IMR-90 (cell line): Measurements from ENCODE around the gene LIPK. TPM values are rescaled to one million over a fixed set of nuclear protein-coding genes. Genes with fewer than 3 reads are reported as not detected.

Experiments used
- ATAC-seq: fragments of 200-7000 bp; cut with Tn5 transposase; 2 replicates; pipeline ENCODE4 v1.9.1; 2020; ENCODE audit warnings: low read depth, mild to moderate bottlenecking, moderate library complexity
- BruUV-seq: library from RNA; stranded (reverse); fragments of 400-500 nt; replicated peaks from 2 replicates; lab custom pipeline; 2021; lab: Mats Ljungman, UMichigan
- CTCF ChIA-PET: fragments of 300-600 bp; formaldehyde crosslinking; extraction: SDS; loops from one replicate; lab custom pipeline; 2021; ENCODE audit warnings: antibody characterized with exemption; lab: Yijun Ruan, JAX
- POLR2A ChIA-PET: fragments of 300-600 bp; sonication (Branson Sonifier 250); formaldehyde crosslinking; loops from one replicate; lab custom pipeline; 2022; ENCODE audit warnings: antibody characterized with exemption; ENCODE audit not compliant: unreplicated experiment; lab: Charles Lee
- DNase-seq: peaks from one replicate; pipeline ENCODE4 v3.0.0; 2013
- H2AFZ ChIP-seq: replicated peaks from 2 replicates; pipeline ENCODE3; 2013; ENCODE audit warnings: low read length, mild to moderate bottlenecking; ENCODE audit not compliant: poor library complexity
- H2AK5ac ChIP-seq: 2 replicates; pipeline ENCODE4 v1.6.1; 2013; ENCODE audit warnings: low read depth, low read length, inconsistent platforms
- H2AK9ac ChIP-seq: replicated peaks from 2 replicates; pipeline ENCODE3; 2013; ENCODE audit warnings: mild to moderate bottlenecking, low read depth, low read length, moderate library complexity; ENCODE audit not compliant: poor library complexity
- H2BK120ac ChIP-seq: 2 replicates; pipeline ENCODE4 v1.6.1; 2013; ENCODE audit warnings: low read depth, low read length, inconsistent platforms
- H2BK15ac ChIP-seq: 3 replicates; pipeline ENCODE4 v1.6.1; 2013; ENCODE audit warnings: low read depth, low read length, inconsistent platforms
- H2BK20ac ChIP-seq: 2 replicates; pipeline ENCODE4 v1.6.1; 2013; ENCODE audit warnings: low read depth, mild to moderate bottlenecking, inconsistent platforms, low read length, moderate library complexity
- H2BK5ac ChIP-seq: 2 replicates; pipeline ENCODE4 v1.6.1; 2013; ENCODE audit warnings: mild to moderate bottlenecking, low read depth, low read length, inconsistent platforms; ENCODE audit not compliant: poor library complexity, severe bottlenecking
- H3K14ac ChIP-seq: replicated peaks from 2 replicates; pipeline ENCODE4 v1.6.1; 2013; ENCODE audit warnings: low read depth, low read length, inconsistent platforms
- H3K18ac ChIP-seq: 2 replicates; pipeline ENCODE4 v1.6.1; 2013; ENCODE audit warnings: low read depth, low read length, control low read depth
- H3K23ac ChIP-seq: 2 replicates; pipeline ENCODE4 v1.6.1; 2013; ENCODE audit warnings: low read depth, low read length, inconsistent platforms
- H3K27ac ChIP-seq: 2 replicates; pipeline ENCODE4 v1.5.1; 2013; ENCODE audit warnings: mild to moderate bottlenecking, control low read depth, low read length; ENCODE audit not compliant: insufficient read depth
- H3K27me3 ChIP-seq: 2 replicates; pipeline ENCODE4 v1.6.1; 2013; ENCODE audit warnings: low read length; ENCODE audit not compliant: control insufficient read depth, insufficient read depth
- H3K36me3 ChIP-seq: 2 replicates; pipeline ENCODE4 v1.6.1; 2013; ENCODE audit warnings: low read length, mixed read lengths; ENCODE audit not compliant: control insufficient read depth, insufficient read depth
- H3K4ac ChIP-seq: 2 replicates; pipeline ENCODE4 v1.6.1; 2013; ENCODE audit warnings: low read depth, low read length, inconsistent platforms
- H3K4me1 ChIP-seq: 2 replicates; pipeline ENCODE4 v1.6.1; 2013; ENCODE audit warnings: low read length, mixed read lengths; ENCODE audit not compliant: control insufficient read depth, insufficient read depth
- H3K4me2 ChIP-seq: 2 replicates; pipeline ENCODE4 v1.6.1; 2013; ENCODE audit warnings: low read depth, mild to moderate bottlenecking, control low read depth, low read length, moderate library complexity
- H3K4me3 ChIP-seq: 2 replicates; pipeline ENCODE4 v1.5.1; 2013; ENCODE audit warnings: low read depth, mild to moderate bottlenecking, control low read depth, low read length, moderate library complexity; ENCODE audit not compliant: insufficient read depth
- H3K56ac ChIP-seq: 2 replicates; pipeline ENCODE4 v1.6.1; 2013; ENCODE audit warnings: low read length, inconsistent platforms; ENCODE audit not compliant: insufficient read depth; ENCODE audit errors: extremely low read depth
- H3K79me1 ChIP-seq, 2 experiments: 2 replicates each; pipeline ENCODE4 v1.6.1; 2013; ENCODE audit warnings: low read length in 2 of 2, inconsistent platforms in 1 of 2, low read depth in 1 of 2
- H3K9ac ChIP-seq: 2 replicates; pipeline ENCODE4 v1.6.1; 2013; ENCODE audit warnings: low read depth, low read length, control low read depth
- H3K9me1 ChIP-seq: 2 replicates; pipeline ENCODE4 v1.6.1; 2013; ENCODE audit warnings: low read length, inconsistent platforms; ENCODE audit not compliant: insufficient read depth
- H3K9me3 ChIP-seq: 2 replicates; pipeline ENCODE4 v1.6.1; 2013; ENCODE audit warnings: low read length; ENCODE audit not compliant: control insufficient read depth, insufficient read depth
- H4K20me1 ChIP-seq: 2 replicates; pipeline ENCODE4 v1.6.1; 2013; ENCODE audit warnings: low read length, inconsistent platforms; ENCODE audit not compliant: insufficient read depth
- H4K5ac ChIP-seq: 2 replicates; pipeline ENCODE4 v1.6.1; 2013; ENCODE audit warnings: mild to moderate bottlenecking, low read depth, low read length, control low read depth
- H4K8ac ChIP-seq, 2 experiments: 2 replicates each; pipeline ENCODE4 v1.6.1; 2013; ENCODE audit warnings: low read depth in 2 of 2, low read length in 2 of 2, control low read depth in 1 of 2, inconsistent platforms in 1 of 2
- H4K91ac ChIP-seq: 2 replicates; pipeline ENCODE4 v1.6.1; 2013; ENCODE audit warnings: low read depth, low read length, inconsistent platforms; ENCODE audit not compliant: insufficient read depth
- BHLHE40 ChIP-seq: fragments of 150-350 bp; IDR thresholded peaks from 2 replicates; pipeline ENCODE4 v1.6.1; 2016; ENCODE audit warnings: mild to moderate bottlenecking, low read depth, low read length
- CEBPB ChIP-seq: IDR thresholded peaks from 2 replicates; pipeline ENCODE4 v1.6.1; 2012; ENCODE audit warnings: low read depth, low read length, improper control_type of control experiment
- CHD1 ChIP-seq: IDR thresholded peaks from 2 replicates; pipeline ENCODE4 v1.6.1; 2012; ENCODE audit warnings: low read depth, low read length, improper control_type of control experiment
- ELK1 ChIP-seq: fragments of 150-350 bp; IDR thresholded peaks from 2 replicates; pipeline ENCODE4 v1.6.1; 2016; ENCODE audit warnings: low read depth, mild to moderate bottlenecking, low read length, moderate library complexity, borderline replicate concordance
- FOS ChIP-seq: fragments of 150-350 bp; IDR thresholded peaks from 2 replicates; pipeline ENCODE4 v1.6.1; 2016; ENCODE audit warnings: low read depth, low read length
- MAFK ChIP-seq: IDR thresholded peaks from 2 replicates; pipeline ENCODE4 v1.6.1; 2012; ENCODE audit warnings: low read depth, low read length, improper control_type of control experiment
- MAZ ChIP-seq: IDR thresholded peaks from 2 replicates; pipeline ENCODE4 v1.6.1; 2012; ENCODE audit warnings: low read depth, mild to moderate bottlenecking, low read length, improper control_type of control experiment, moderate library complexity, borderline replicate concordance
- MXI1 ChIP-seq: IDR thresholded peaks from 2 replicates; pipeline ENCODE4 v1.6.1; 2012; ENCODE audit warnings: low read depth, mild to moderate bottlenecking, low read length, moderate library complexity, borderline replicate concordance
- NFE2L2 ChIP-seq: fragments of 150-350 bp; IDR thresholded peaks from 2 replicates; pipeline ENCODE4 v1.6.1; 2016; ENCODE audit warnings: low read depth, mild to moderate bottlenecking, low read length
- POLR2A ChIP-seq: IDR thresholded peaks from 2 replicates; pipeline ENCODE4 v1.6.1; 2012; ENCODE audit warnings: mild to moderate bottlenecking, low read depth, low read length
- RAD21 ChIP-seq: IDR thresholded peaks from 2 replicates; pipeline ENCODE4 v1.6.1; 2012; ENCODE audit warnings: low read length, improper control_type of control experiment
- RCOR1 ChIP-seq: IDR thresholded peaks from 2 replicates; pipeline ENCODE4 v1.6.1; 2012; ENCODE audit warnings: mild to moderate bottlenecking, low read length, improper control_type of control experiment; ENCODE audit not compliant: insufficient replicate concordance
- RFX5 ChIP-seq: IDR thresholded peaks from 2 replicates; pipeline ENCODE4 v1.8.0; 2012; ENCODE audit warnings: low read depth, mild to moderate bottlenecking, low read length, moderate library complexity
- SMC3 ChIP-seq: fragments of 150-350 bp; IDR thresholded peaks from 2 replicates; pipeline ENCODE4 v1.6.1; 2016; ENCODE audit warnings: low read depth, mild to moderate bottlenecking, antibody characterized with exemption, low read length, moderate library complexity
- USF2 ChIP-seq: fragments of 150-350 bp; IDR thresholded peaks from 2 replicates; pipeline ENCODE4 v1.6.1; 2017; ENCODE audit warnings: mild to moderate bottlenecking, antibody characterized with exemption, low read length, low read depth
- WGBS, 2 experiments: methylation state at CpG; one replicate each; pipeline versions ENCODE4 v1.1.5 to v1.1.7; 2013; ENCODE audit warnings: missing lambda C conversion rate in 2 of 2; ENCODE audit not compliant: insufficient read length in 1 of 2; ENCODE audit errors: extremely low coverage in 2 of 2; 5-methylcytosine and 5-hydroxymethylcytosine counted together
- dilution Hi-C: fragments of 300-500 bp; cut with HindIII; formaldehyde crosslinking; loops from one replicate; pipeline ENCODE4 v1.14.3; 2018; ENCODE audit warnings: low sequenced_read_pairs; ENCODE audit not compliant: unreplicated experiment
- in situ Hi-C: fragments of 300-500 bp; cut with MboI; formaldehyde crosslinking; loops from 3 replicates; pipeline ENCODE4 v1.14.3; 2019; ENCODE audit warnings: low sequenced_read_pairs, inconsistent platforms, mixed read lengths
- intact Hi-C: fragments of 100-400 bp; cut with micrococcal nuclease; formaldehyde crosslinking; loops from 2 replicates; pipeline ENCODE4 v1.10.0; 2022
- polyA plus RNA-seq, 3 experiments: library from polyadenylated mRNA; depleted of rRNA; stranded (reverse); fragments of >200 nt; gene quantifications; 2 replicates each; pipeline ENCODE4 v1.2.3, GENCODE V29; 2012; ENCODE audit warnings: low replicate concordance in 1 of 3
- total RNA-seq: library from RNA; depleted of rRNA; stranded (reverse); fragments of >200 nt; gene quantifications from 2 replicates; pipeline ENCODE4 v1.2.3, GENCODE V29; 2012
- TF ChIP-seq, protein P1 (sequence below): conservative IDR thresholded peaks from 2 replicates; pipeline ENCODE4 v1.5.1; 2012; ENCODE audit warnings: mild to moderate bottlenecking, low read depth, low read length, improper control_type of control experiment

The LIPK gene
- total and polyA plus RNA-seq, 2 of the 4 experiments (the other 2 are of a cell fraction): not detected

GRCh38 chr10:88794731-88795130, 88.7 kb downstream of the LIPK start:
- H3K36me3 ChIP-seq: no peaks in the 10 kb centered on the region
- dilution Hi-C loops: no loop called here
- H3K9me3 ChIP-seq: no peaks in the 10 kb centered on the region
- peaks cover 6% of the 10 kb centered on the region for H3K27me3 ChIP-seq
- no peak overlapping the region for H2AK5ac ChIP-seq
- no peak overlapping the region for H2AK9ac ChIP-seq
- POLR2A ChIA-PET: no interaction called here
- no peak overlapping the region for H3K27ac ChIP-seq
- H2BK120ac ChIP-seq: no peak overlapping the region
- H4K91ac ChIP-seq: no peak overlapping the region
- no CpG with 5 or more reads among the region's 1 CpG for WGBS, 2 experiments
- no peak overlapping the region for H2BK15ac ChIP-seq
- no peak overlapping the region for H3K14ac ChIP-seq
- no peaks in the 10 kb centered on the region for H3K79me1 ChIP-seq
- no peak overlapping the region for H3K18ac ChIP-seq
- DNase-seq (no peak), ATAC-seq (no peak)
- peaks cover 1% of the 10 kb centered on the region; the same call in 1 of the 2 replicates for H3K4me1 ChIP-seq
- CTCF ChIA-PET: interaction anchor here (0.6 kb wide), 1 partner anchor 16 kb away, joined by 7 read pairs; no protein-coding TSS in a partner anchor
- intact Hi-C loops: no loop called here
- no peak overlapping the region for H2BK5ac ChIP-seq
- H3K56ac ChIP-seq: no peak overlapping the region
- no peak overlapping the region for H3K4me2 ChIP-seq
- no peak overlapping the region for H2BK20ac ChIP-seq
- H3K9me1 ChIP-seq: 0 out of 2 replicates have a peak, but pooled peaks cover 5% of the 10 kb centered on the region
- no peak overlapping the region for H3K23ac ChIP-seq
- H4K8ac ChIP-seq: no peak overlapping the region
- no peak overlapping the region for H3K4ac ChIP-seq
- no TSS peak for BruUV-seq
- no peak overlapping the region for H2AFZ ChIP-seq
- H4K20me1 ChIP-seq: no peaks in the 10 kb centered on the region
- no peak overlapping the region for H3K4me3 ChIP-seq
- TF ChIP-seq POLR2A: no peak
- TF ChIP-seq SMC3: no peak
- no peak for TF ChIP-seq MAFK
- no peak for TF ChIP-seq ELK1
- no peak for TF ChIP-seq CHD1
- TF ChIP-seq RCOR1: no peak
- no peak for TF ChIP-seq FOS
- TF ChIP-seq MXI1: no peak
- TF ChIP-seq NFE2L2: no peak
- TF ChIP-seq, protein P1, sequence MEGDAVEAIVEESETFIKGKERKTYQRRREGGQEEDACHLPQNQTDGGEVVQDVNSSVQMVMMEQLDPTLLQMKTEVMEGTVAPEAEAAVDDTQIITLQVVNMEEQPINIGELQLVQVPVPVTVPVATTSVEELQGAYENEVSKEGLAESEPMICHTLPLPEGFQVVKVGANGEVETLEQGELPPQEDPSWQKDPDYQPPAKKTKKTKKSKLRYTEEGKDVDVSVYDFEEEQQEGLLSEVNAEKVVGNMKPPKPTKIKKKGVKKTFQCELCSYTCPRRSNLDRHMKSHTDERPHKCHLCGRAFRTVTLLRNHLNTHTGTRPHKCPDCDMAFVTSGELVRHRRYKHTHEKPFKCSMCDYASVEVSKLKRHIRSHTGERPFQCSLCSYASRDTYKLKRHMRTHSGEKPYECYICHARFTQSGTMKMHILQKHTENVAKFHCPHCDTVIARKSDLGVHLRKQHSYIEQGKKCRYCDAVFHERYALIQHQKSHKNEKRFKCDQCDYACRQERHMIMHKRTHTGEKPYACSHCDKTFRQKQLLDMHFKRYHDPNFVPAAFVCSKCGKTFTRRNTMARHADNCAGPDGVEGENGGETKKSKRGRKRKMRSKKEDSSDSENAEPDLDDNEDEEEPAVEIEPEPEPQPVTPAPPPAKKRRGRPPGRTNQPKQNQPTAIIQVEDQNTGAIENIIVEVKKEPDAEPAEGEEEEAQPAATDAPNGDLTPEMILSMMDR: no peak
- no peak for TF ChIP-seq MAZ
- no peak for TF ChIP-seq RFX5
- no peak for TF ChIP-seq RAD21
- no peak for TF ChIP-seq USF2
- TF ChIP-seq CEBPB: no peak
- TF ChIP-seq BHLHE40: no peak
- no peak overlapping the region for H4K5ac ChIP-seq
- in situ Hi-C loops: no loop called here
- no peak overlapping the region for H3K9ac ChIP-seq
